Renal pelvis (tissue), 4 donors: ENCODE measurements around the gene ANKRD42. TPM values are rescaled to one million over a fixed set of nuclear protein-coding genes. Genes with fewer than 3 reads are reported as not detected.
A peak's percentile ranks its signal among the peaks of the same experiment; 100 is the strongest.
"Not testable (repeated sequence)": the region's sequence is repeated elsewhere in the genome, so short reads cannot be mapped to it uniquely, and the experiment has no call there.

Experiments
- DNase-seq: peaks from one replicate; pipeline ENCODE4 v3.0.0-alpha.2; 2013
- polyA plus RNA-seq, 3 donors: library from polyadenylated mRNA; unstranded; fragments of 120-200 nt; gene quantifications; one replicate each; pipeline ENCODE4 v1.2.1, GENCODE V29; 2013; ENCODE audit not compliant: insufficient read length in 3 of 3

The ANKRD42 gene
- polyA plus RNA-seq, 3 donors, result 15.0 to 21.9 (median 19.9) TPM

- DNase-seq, result no peak
Measured at GRCh38 chr11:83166193-83166866, 27.2 kb upstream of the ANKRD42 start.

GRCh38 chr11:83168756-83169155 is 24.8 kb upstream of the ANKRD42 start:
- no peak for DNase-seq

GRCh38 chr11:83170865-83171264 is 22.6 kb upstream of the ANKRD42 start:
- no peak for DNase-seq

- no peak for DNase-seq
Measured at GRCh38 chr11:83172551-83172950, 21.0 kb upstream of the ANKRD42 start.

DNA sequence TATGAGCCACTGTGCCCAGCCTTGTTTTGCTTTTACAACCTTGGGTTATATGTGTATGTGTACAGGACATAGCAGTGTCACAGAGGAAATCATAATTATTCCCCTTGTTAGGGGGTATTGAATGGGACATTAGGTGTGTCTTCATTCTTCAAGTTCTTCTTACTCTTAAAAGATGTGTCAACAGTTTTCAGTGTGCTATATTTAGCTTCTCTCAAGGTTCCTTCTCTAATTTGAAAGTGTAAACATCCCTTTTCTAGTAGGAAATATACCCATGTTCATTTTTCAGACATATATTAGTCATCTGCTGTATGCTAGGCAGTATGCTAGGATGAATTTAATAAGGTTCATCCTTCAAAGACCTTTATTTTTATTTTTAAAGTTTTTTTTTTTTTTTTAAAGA is 19.5 kb upstream of the ANKRD42 start:
- DNase-seq, result no peak

DNA sequence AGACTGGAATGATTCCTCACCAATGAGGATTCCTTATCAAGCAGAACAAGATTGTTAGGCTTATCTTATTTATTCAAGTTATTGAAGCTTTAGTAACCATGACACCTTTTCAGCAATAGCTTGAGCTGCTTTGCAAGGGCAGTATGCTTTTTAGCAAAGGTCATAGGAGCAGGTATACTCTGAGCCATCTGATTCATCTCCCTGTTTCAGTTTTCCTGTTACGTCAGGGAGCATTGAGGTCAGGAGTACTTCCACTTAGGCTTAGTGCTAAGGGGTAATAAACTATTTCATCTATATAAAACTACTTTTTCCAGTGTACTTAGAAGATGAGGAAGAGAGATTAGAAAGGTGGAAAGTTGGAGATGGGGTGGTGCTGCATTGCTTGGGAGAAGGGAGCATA is 17.7 kb upstream of the ANKRD42 start:
- DNase-seq, result no peak

- DNase-seq, result no peak
Measured at GRCh38 chr11:83181815-83182214, 11.7 kb upstream of the ANKRD42 start.

- DNase-seq, result no peak
Measured at GRCh38 chr11:83185767-83186166, 7.7 kb upstream of the ANKRD42 start.

DNA sequence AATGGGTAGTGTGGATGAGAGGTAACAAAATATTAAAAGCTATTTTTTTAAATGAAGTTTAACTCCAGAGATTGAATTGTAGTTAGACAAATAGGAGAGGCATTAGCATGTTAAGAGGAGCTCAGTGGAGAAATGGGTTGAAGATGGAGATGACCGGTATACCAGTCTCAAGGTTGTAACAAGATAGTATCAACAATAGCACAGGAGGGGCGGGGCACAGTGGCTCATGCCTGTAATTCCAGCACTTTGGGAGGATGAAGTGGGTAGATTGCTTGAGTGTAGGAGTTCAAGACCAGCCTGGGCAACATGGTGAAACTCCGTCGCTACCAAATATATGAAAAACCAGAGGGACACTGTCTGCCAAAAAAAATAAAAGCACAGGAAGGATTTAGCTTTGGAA is 6.0 kb upstream of the ANKRD42 start:
- DNase-seq, result no peak

DNA sequence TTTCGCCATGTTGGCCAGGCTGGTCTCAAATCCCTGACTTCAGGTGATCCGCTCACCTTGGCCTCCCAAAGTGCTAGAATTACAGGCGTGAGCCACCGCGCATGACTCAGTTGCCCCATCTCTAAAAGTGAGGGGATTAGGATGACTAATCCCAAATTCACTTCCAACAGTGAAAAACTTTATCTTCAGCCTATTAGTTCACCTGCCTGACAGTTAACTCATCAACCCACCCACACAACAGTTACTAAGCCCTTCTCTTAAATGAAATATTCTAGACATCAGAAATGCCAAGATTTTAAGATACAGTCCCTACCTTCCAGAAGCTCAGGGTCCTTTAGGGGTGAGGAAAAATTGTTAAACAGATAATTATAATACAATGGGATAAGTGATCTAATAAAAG is 2.0 kb upstream of the ANKRD42 start:
- DNase-seq, result no peak

- no peak for DNase-seq
Measured at GRCh38 chr11:83191986-83192385, 1.5 kb upstream of the ANKRD42 start.

DNA sequence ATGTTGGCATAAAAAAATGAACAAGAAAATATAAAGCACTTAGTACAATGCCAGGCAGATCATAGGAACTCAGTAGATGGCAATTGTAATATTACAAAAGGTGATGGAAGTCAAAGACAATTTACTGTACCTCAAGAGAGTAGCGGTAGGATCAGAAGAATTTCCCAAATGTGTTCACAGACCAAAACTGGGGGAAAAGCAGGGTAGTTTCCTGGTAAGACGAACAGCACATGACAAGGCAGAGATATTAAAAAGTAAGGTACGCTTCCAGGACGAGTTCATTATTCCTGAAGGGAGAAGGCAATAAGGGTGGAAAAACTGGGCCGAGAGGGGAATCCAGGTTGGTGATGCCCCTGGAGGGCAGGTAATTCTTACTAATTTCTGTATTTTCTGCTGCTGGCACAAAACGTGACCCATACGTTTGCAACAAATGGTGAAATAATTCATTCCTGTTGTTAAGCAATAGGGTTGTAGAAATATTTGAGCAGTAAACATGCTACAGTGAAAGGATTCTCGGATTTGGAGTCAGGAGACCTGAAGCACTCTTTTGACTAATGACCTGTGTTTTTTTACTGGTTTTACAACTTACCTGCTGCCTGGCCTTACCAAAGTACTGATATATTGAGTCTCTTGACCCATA is 786 bp upstream of the ANKRD42 start:
- peak; percentile 0 for DNase-seq

DNA sequence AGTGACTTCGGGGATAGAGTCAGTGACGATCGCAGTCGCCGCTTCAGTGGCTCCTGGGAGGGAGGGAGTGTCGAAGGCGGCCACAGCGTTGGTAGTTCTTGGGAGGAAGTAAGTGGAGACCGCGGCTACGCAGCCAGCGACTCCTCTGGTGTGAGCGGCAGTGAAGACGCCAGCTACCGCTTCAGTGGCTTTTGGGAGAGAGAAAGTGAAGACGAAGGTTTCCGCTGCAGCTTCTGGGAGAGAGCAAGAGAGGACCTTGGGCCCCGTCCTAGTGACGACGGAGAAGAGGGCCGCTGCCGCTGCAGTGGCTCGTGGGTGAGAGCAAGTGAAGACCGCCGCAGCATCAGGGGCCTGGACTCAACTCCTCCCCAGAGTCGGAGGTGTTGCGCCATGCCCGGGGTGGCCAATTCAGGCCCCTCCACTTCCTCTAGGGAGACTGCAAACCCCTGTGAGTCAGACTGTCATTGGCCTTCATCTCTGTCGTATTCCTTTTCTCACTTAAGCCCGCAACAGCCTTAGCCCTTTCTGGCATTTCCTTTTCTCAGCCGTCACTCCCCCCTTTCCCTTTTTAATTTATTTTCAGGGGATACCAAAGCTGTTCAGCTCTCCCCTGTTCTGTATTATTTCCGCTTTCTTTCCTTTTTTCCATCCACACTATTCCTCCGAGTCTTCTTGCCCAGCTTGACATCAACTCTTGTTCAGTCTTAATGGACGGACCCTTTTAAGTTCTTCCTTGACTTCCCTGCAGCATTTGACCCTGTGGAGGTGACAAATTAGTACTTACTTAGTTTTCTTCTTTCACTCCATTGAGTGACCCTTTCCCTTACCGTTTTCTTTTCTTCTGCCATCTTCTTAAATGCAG is 1.0 kb downstream of the ANKRD42 start:
- peak; percentile 36 for DNase-seq

- no peak for DNase-seq
Measured at GRCh38 chr11:83195143-83195466, 1.6 kb downstream of the ANKRD42 start.

GRCh38 chr11:83195649-83196048 is 2.1 kb downstream of the ANKRD42 start:
- no peak for DNase-seq

- no peak for DNase-seq
Measured at GRCh38 chr11:83200035-83200434, 6.5 kb downstream of the ANKRD42 start.

DNA sequence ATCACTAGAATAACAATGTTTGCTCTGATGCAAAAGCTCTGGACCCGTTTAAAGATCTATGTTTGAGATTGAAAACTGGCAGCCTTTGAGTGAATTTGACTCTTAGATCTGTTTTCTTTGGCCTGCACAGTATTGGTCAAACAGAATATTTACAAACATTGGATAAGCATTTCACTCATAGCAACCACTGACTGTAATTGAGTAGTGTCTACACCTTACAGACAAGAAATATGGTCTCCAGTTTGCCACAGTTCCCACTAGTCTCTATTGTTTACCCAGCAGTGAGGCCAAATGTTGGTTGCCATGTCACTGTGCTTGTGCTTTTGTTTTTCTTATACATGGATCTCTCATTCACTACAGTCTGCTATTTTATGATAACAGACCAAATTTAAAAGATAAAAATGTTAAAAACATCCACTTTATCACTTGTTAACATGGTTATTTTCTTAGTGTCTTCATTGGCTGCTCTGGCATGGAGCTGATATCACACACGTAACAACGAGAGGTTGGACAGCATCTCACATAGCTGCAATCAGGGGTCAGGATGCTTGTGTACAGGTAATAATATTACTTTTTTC is 12.2 kb downstream of the ANKRD42 start:
- no peak for DNase-seq

- DNase-seq, result no peak
Measured at GRCh38 chr11:83206221-83206620, 12.7 kb downstream of the ANKRD42 start.

DNA sequence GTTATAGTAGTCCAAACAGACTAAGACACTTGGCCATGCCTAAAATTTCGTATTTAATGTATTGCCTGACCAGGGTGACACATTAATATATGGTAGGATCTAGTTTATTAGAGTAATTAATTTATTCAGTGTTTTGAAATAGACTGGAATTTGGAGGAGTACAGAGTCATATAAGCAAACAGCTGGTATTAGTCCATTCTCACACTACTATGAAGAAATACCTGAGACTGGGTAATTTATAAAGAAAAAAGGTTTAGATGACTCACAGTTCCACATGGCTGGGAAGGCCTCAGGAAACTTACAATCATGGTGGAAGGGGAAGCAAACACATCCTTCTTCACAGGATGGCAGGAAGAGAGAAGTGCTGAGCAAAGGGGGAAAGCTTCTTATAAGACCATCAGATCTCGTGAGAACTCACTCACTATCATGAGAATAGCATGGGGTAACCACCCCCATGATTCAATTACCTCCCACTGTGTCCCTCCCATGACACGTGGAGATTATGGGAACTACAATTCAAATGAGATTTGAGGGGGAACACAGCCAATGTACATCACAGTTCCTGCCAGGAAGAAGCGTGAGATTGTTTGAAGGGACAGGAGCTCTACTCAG is 13.4 kb downstream of the ANKRD42 start:
- DNase-seq, result not testable (repeated sequence)

DNA sequence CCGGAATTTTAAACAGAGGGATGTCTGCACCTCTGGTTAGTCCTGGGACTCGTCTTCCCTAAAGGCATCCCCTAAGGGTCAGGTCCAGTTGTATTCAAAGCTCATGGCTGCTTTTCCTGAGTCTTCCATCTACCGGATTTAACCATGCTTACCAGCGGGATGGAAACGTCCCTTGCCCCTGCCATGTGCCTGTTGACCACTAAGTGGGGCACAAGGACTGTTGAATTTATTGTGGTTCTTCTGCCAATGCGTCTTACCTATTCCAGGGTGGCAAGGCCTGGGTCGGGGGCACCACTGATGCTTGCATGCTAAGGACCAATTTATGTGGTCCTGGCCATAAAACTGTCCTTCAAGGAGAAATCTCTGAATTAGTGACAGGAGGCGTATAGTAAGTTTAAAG is 25.6 kb downstream of the ANKRD42 start:
- DNase-seq, result no peak

- DNase-seq, result no peak
Measured at GRCh38 chr11:83220260-83220659, 26.7 kb downstream of the ANKRD42 start.

GRCh38 chr11:83221694-83222093 is 28.2 kb downstream of the ANKRD42 start:
- no peak for DNase-seq
